ENCODE data around the gene RPAIN. TPM values are rescaled to one million over a fixed set of nuclear protein-coding genes. Genes with fewer than 3 reads are reported as not detected.

RPAIN gene
- total and polyA plus RNA-seq, 2 donors (not counting 1 experiment from before 2014, with no cell fraction given): 73.9 to 125 TPM

DNA sequence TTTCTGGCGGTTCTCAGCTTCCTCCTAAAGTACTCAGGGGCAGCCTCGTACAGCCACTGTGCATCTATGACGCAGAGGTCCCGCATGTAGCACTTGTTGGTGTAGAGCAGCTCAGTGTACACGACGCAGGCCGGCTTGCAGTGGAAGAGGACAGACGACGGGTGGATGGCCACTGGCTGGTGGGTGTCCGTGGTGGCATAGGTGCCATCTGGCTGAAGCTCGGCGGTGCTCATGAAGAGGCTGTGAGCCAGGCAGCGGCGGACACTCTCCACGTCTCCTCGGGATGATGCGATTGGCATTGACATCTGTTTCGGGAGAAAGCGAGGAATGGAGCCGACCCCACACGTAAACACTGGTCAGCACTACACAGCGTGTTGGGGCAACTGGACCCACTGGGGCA lies 24.2 kb downstream of the RPAIN start:
- H4K20me1 ChIP-seq (ENCODE audit: control insufficient read depth, insufficient read depth, low read length, poor library complexity, severe bottlenecking): no peaks in the 10 kb centered on the region
- peaks cover 5 to 7% of the 10 kb centered on the region in 2 donors for H3K4me1 ChIP-seq (ENCODE audit: control insufficient read depth in 2 of 2, insufficient read depth in 2 of 2, low read length in 2 of 2)
- H3K9me3 ChIP-seq (ENCODE audit: control extremely low read depth in 1 of 3, control insufficient read depth in 2 of 3, insufficient read depth in 1 of 3, low read length in 2 of 3): no peaks in the 10 kb centered on the region
- DNase-seq: no peak
- no peak overlapping the region for H2AFZ ChIP-seq (ENCODE audit: insufficient read depth, low read depth, low read length, poor library complexity, severe bottlenecking)
- intact Hi-C loops (cut with micrococcal nuclease): no loop called here
- no peak overlapping the region for H3K9ac ChIP-seq (ENCODE audit: low read length)
- H3K4me1 Mint-ChIP-seq: peaks cover 11% of the 10 kb centered on the region
- H3K36me3 ChIP-seq (replicated peaks in 1 of 2; ENCODE audit: control extremely low read depth in 1 of 2, control insufficient read depth in 1 of 2, extremely low read depth in 1 of 2, insufficient read depth in 2 of 2, low read length in 1 of 2): peaks cover 9 to 35% of the 10 kb centered on the region in 2 experiments
- ChIA-PET CTCF (no interaction called here), POLR2A (no interaction called here)
- 93% methylated on average over 22 of the region's 22 CpGs for WGBS (ENCODE audit: insufficient coverage)
- no peaks in the 10 kb centered on the region for H3K27me3 Mint-ChIP-seq
- no peak overlapping the region for H3K27ac ChIP-seq (ENCODE audit: low read length in 2 of 2)
- no peak for TF ChIP-seq EZH2 (IDR thresholded peaks at IDR 0.05; ENCODE audit: borderline replicate concordance, insufficient read depth, low read depth, low read length, poor library complexity, severe bottlenecking)
- TF ChIP-seq, protein P1, sequence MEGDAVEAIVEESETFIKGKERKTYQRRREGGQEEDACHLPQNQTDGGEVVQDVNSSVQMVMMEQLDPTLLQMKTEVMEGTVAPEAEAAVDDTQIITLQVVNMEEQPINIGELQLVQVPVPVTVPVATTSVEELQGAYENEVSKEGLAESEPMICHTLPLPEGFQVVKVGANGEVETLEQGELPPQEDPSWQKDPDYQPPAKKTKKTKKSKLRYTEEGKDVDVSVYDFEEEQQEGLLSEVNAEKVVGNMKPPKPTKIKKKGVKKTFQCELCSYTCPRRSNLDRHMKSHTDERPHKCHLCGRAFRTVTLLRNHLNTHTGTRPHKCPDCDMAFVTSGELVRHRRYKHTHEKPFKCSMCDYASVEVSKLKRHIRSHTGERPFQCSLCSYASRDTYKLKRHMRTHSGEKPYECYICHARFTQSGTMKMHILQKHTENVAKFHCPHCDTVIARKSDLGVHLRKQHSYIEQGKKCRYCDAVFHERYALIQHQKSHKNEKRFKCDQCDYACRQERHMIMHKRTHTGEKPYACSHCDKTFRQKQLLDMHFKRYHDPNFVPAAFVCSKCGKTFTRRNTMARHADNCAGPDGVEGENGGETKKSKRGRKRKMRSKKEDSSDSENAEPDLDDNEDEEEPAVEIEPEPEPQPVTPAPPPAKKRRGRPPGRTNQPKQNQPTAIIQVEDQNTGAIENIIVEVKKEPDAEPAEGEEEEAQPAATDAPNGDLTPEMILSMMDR (IDR thresholded peaks at IDR 0.05): no peak
- H3K4me3 ChIP-seq (ENCODE audit: control extremely low read depth in 1 of 5, extremely low read depth in 1 of 5, insufficient read depth in 1 of 5, low read depth in 2 of 5, low read length in 4 of 5): no peak overlapping the region
- peaks cover 8% of the 10 kb centered on the region for H3K79me2 ChIP-seq (ENCODE audit: control insufficient read depth, insufficient read depth, low read length)
- H3K4me2 ChIP-seq (replicated peaks; ENCODE audit: low read depth, low read length, poor library complexity, severe bottlenecking): no peak overlapping the region
- H3K27ac Mint-ChIP-seq: no peak overlapping the region
- no peaks in the 10 kb centered on the region for H3K27me3 ChIP-seq (replicated peaks in 1 of 4; ENCODE audit: control extremely low read depth in 1 of 4, control insufficient read depth in 3 of 4, insufficient read depth in 4 of 4, low read length in 3 of 4)
- ATAC-seq (ENCODE audit: low read depth): no peak
- H3K9me3 Mint-ChIP-seq (ENCODE audit: insufficient read depth): no peaks in the 10 kb centered on the region
- H3K4me3 Mint-ChIP-seq: no peak overlapping the region

DNA sequence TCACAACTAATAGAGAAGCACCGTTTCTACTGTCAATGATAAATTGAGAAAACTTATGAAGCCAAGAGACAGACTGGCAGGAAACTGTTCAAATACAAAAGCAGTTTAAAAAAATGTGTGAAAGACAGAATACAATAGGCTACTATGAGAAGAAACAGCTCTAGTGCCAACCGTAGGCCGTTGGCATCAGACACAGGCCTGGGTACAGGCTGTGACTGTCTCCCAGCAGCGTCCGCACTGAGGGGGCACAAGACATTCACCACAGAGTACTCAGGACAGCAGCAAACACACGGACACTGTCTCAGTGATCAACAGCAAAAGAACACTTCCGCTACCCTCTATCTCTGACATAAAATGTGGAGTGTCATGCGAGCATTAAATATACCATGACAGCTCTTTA lies 26.8 kb downstream of the RPAIN start:
- Histone ChIP-seq H3K9me3 (ENCODE audit: control extremely low read depth in 1 of 3, control insufficient read depth in 2 of 3, insufficient read depth in 1 of 3, low read length in 2 of 3) (no peaks in the 10 kb centered on the region), H3K4me2 (replicated peaks; ENCODE audit: low read depth, low read length, poor library complexity, severe bottlenecking) (no peak overlapping the region), H3K9ac (ENCODE audit: low read length) (no peak overlapping the region), H3K27ac (ENCODE audit: low read length in 2 of 2) (no peak overlapping the region), H3K79me2 (ENCODE audit: control insufficient read depth, insufficient read depth, low read length) (peaks cover 8% of the 10 kb centered on the region), H4K20me1 (ENCODE audit: control insufficient read depth, insufficient read depth, low read length, poor library complexity, severe bottlenecking) (no peaks in the 10 kb centered on the region), H2AFZ (ENCODE audit: insufficient read depth, low read depth, low read length, poor library complexity, severe bottlenecking) (no peak overlapping the region), H3K36me3 (replicated peaks in 1 of 2; ENCODE audit: control extremely low read depth in 1 of 2, control insufficient read depth in 1 of 2, extremely low read depth in 1 of 2, insufficient read depth in 2 of 2, low read length in 1 of 2) (peaks cover 15 to 50% of the 10 kb centered on the region in 2 experiments), H3K27me3 (replicated peaks in 1 of 4; ENCODE audit: control extremely low read depth in 1 of 4, control insufficient read depth in 3 of 4, insufficient read depth in 4 of 4, low read length in 3 of 4) (no peaks in the 10 kb centered on the region), H3K4me3 (ENCODE audit: control extremely low read depth in 1 of 5, extremely low read depth in 1 of 5, insufficient read depth in 1 of 5, low read depth in 2 of 5, low read length in 4 of 5) (no peak overlapping the region), H3K4me1 (ENCODE audit: control insufficient read depth in 2 of 2, insufficient read depth in 2 of 2, low read length in 2 of 2) (no peaks in the 10 kb centered on the region)
- Mint-ChIP-seq H3K4me3 (no peak overlapping the region), H3K27ac (no peak overlapping the region), H3K9me3 (ENCODE audit: insufficient read depth) (no peaks in the 10 kb centered on the region), H3K4me1 (no peaks in the 10 kb centered on the region), H3K27me3 (no peaks in the 10 kb centered on the region)
- WGBS (ENCODE audit: insufficient coverage): 89% methylated on average over 5 of the region's 8 CpGs
- TF ChIP-seq, protein P1 (IDR thresholded peaks at IDR 0.05): no peak
- no peak for TF ChIP-seq EZH2 (IDR thresholded peaks at IDR 0.05; ENCODE audit: borderline replicate concordance, insufficient read depth, low read depth, low read length, poor library complexity, severe bottlenecking)
- ATAC-seq (ENCODE audit: low read depth): no peak
- POLR2A ChIA-PET: no interaction called here
- CTCF ChIA-PET: interaction anchor here (0.6 kb wide), 1 partner anchor 21 kb away, joined by 3 read pairs; no protein-coding TSS in a partner anchor
- no peak for DNase-seq
- intact Hi-C loops (cut with micrococcal nuclease): no loop called here

Data from B cell (primary cell).